Endothelial cell of umbilical vein (primary cell): ENCODE data around the gene NFKBIE. TPM values are rescaled to one million over a fixed set of nuclear protein-coding genes. Genes with fewer than 3 reads are reported as not detected.

Source experiments
- BruUV-seq: library from RNA; stranded (reverse); fragments of 400-500 nt; replicated peaks from 2 replicates; lab custom pipeline; 2021; lab: Mats Ljungman, UMichigan
- CTCF ChIA-PET: fragments of 300-600, 350-600 bp; sonication (Branson Sonifier 250); formaldehyde crosslinking; loops from one replicate; lab custom pipeline; 2021; ENCODE audit warnings: antibody characterized with exemption, inconsistent platforms; lab: Charles Lee
- POLR2A ChIA-PET: fragments of 300-600, 350-600 bp; sonication (Branson Sonifier 250); formaldehyde crosslinking; loops from one replicate; lab custom pipeline; 2021; ENCODE audit warnings: antibody characterized with exemption, inconsistent platforms; lab: Charles Lee
- DNase-seq: peaks from one replicate; pipeline ENCODE4 v3.0.0-alpha.2; 2011; ENCODE audit warnings: low read depth, low spot score
- FAIRE-seq: peaks from 2 replicates; lab custom pipeline; 2011; peaks lifted over from hg19 to GRCh38; lab: Jason Lieb, UNC
- H2AFZ ChIP-seq: 2 replicates; pipeline ENCODE4 v1.6.0; 2012; ENCODE audit warnings: low read depth, low read length, control low read depth, inconsistent platforms
- H3K27ac ChIP-seq: 2 replicates; pipeline ENCODE4 v1.5.1; 2011; ENCODE audit warnings: low read depth, mild to moderate bottlenecking, control low read depth, low read length, moderate library complexity; ENCODE audit not compliant: insufficient read depth
- H3K27me3 ChIP-seq, 2 experiments: 2 replicates each; pipeline versions ENCODE4 v1.6.0 to v1.6.1; 2011; ENCODE audit warnings: low read length in 2 of 2, mixed read lengths in 1 of 2; ENCODE audit not compliant: control insufficient read depth in 2 of 2, insufficient read depth in 2 of 2
- H3K36me3 ChIP-seq, 2 experiments: 2 replicates in 1 of 2; 3 replicates in 1 of 2; pipeline ENCODE4 v1.5.1; 2011; ENCODE audit warnings: low read length in 2 of 2, mild to moderate bottlenecking in 1 of 2, moderate library complexity in 1 of 2; ENCODE audit not compliant: control insufficient read depth in 2 of 2, insufficient read depth in 2 of 2; ENCODE audit errors: extremely low read depth in 1 of 2
- H3K4me1 ChIP-seq: 3 replicates; pipeline ENCODE4 v1.5.1; 2011; ENCODE audit warnings: mild to moderate bottlenecking, low read length; ENCODE audit not compliant: control insufficient read depth, insufficient read depth; ENCODE audit errors: extremely low read depth
- H3K4me2 ChIP-seq: 2 replicates; pipeline ENCODE4 v1.6.1; 2011; ENCODE audit warnings: low read length, control low read depth, mixed read lengths; ENCODE audit not compliant: insufficient read depth
- H3K4me3 ChIP-seq, 3 experiments: fragments of 200-600 bp in 1 of 3; sonication (generic), shearing (Covaris generic) in 1 of 3; replicated peaks in 1 of 3; 2 replicates each; pipeline ENCODE4 v1.5.1; 2011 to 2016; ENCODE audit warnings: control low read depth in 3 of 3, low read length in 3 of 3, mild to moderate bottlenecking in 2 of 3, inconsistent platforms in 1 of 3, low read depth in 1 of 3, moderate library complexity in 1 of 3; ENCODE audit not compliant: insufficient read depth in 1 of 3
- H3K79me2 ChIP-seq: 2 replicates; pipeline ENCODE4 v1.6.0; 2012; ENCODE audit warnings: low read length, inconsistent platforms; ENCODE audit not compliant: control insufficient read depth, insufficient read depth
- H3K9ac ChIP-seq: replicated peaks from 2 replicates; pipeline ENCODE3; 2011; ENCODE audit warnings: low read length, control low read depth; ENCODE audit not compliant: insufficient read depth; ENCODE audit errors: extremely low read depth
- H3K9me1 ChIP-seq: replicated peaks from 3 replicates; pipeline ENCODE4 v1.6.0; 2011; ENCODE audit warnings: mild to moderate bottlenecking, low read length; ENCODE audit not compliant: control insufficient read depth, insufficient read depth; ENCODE audit errors: extremely low read depth
- H3K9me3 ChIP-seq: replicated peaks from 2 replicates; pipeline ENCODE4 v1.5.1; 2012; ENCODE audit warnings: low read length, inconsistent platforms; ENCODE audit not compliant: control insufficient read depth, insufficient read depth
- H4K20me1 ChIP-seq: replicated peaks from 2 replicates; pipeline ENCODE3; 2011; ENCODE audit warnings: mild to moderate bottlenecking, low read length; ENCODE audit not compliant: control insufficient read depth, insufficient read depth; ENCODE audit errors: extremely low read depth
- EZH2 ChIP-seq: IDR thresholded peaks from 2 replicates; pipeline ENCODE4 v1.6.1; 2012; ENCODE audit warnings: borderline replicate concordance, low read depth, mild to moderate bottlenecking, moderate library complexity, low read length, inconsistent platforms; ENCODE audit not compliant: severe bottlenecking
- FOS ChIP-seq: IDR thresholded peaks from 2 replicates; pipeline ENCODE4 v1.6.1; 2011; ENCODE audit warnings: mild to moderate bottlenecking, low read length, moderate library complexity, borderline replicate concordance; ENCODE audit not compliant: insufficient read depth
- GATA2 ChIP-seq: IDR thresholded peaks from 2 replicates; pipeline ENCODE4 v1.7.0; 2011; ENCODE audit warnings: low read depth, mild to moderate bottlenecking, moderate library complexity, mixed read lengths, low read length; ENCODE audit not compliant: insufficient read length, insufficient read depth
- JUN ChIP-seq: IDR thresholded peaks from 2 replicates; pipeline ENCODE4 v1.6.1; 2011; ENCODE audit warnings: borderline replicate concordance, low read depth; ENCODE audit not compliant: insufficient read length, insufficient read depth
- MYC ChIP-seq: IDR thresholded peaks from one replicate; pipeline ENCODE4 v1.6.1; 2011; ENCODE audit warnings: mild to moderate bottlenecking, low read depth, low read length
- POLR2A ChIP-seq: IDR thresholded peaks from 2 replicates; pipeline ENCODE4 v1.6.1; 2012; ENCODE audit warnings: low read depth, mild to moderate bottlenecking, control low read depth, low read length
- POLR2AphosphoS5 ChIP-seq: IDR thresholded peaks from 2 replicates; pipeline ENCODE4 v1.6.1; 2012; ENCODE audit warnings: low read depth, mild to moderate bottlenecking, control low read depth, low read length, moderate library complexity; ENCODE audit not compliant: insufficient read depth
- dilution Hi-C: fragments of 300-500 bp; cut with MboI; formaldehyde crosslinking; loops from one replicate; pipeline ENCODE4 v1.15.0; 2019; ENCODE audit warnings: low sequenced_read_pairs; ENCODE audit not compliant: extremely low pct_ligation_motif_present
- intact Hi-C: fragments of 100-400 bp; cut with micrococcal nuclease; formaldehyde crosslinking; loops from one replicate; pipeline ENCODE4 v1.10.0; 2022
- polyA plus RNA-seq, 4 experiments: library from polyadenylated mRNA; depleted of rRNA in 3 of 4; stranded (reverse) in 3 of 4; unstranded in 1 of 4; fragments of >200 nt; gene quantifications; 2 replicates each; pipeline versions ENCODE4 v1.2.1 to v1.2.3, GENCODE V29; 2011 to 2012; ENCODE audit warnings: missing spikeins in 1 of 4
- total RNA-seq: library from RNA; stranded (reverse); gene quantifications from 2 replicates; pipeline ENCODE4 v1.2.3, GENCODE V29; 2021
- TF ChIP-seq, protein P1 (sequence below): IDR thresholded peaks from 2 replicates; pipeline ENCODE4 v1.6.1; 2011; ENCODE audit not compliant: insufficient read depth, insufficient read length
- TF ChIP-seq, protein P2 (sequence below), 2 donors: IDR thresholded peaks; 1 replicate in 1 of 2; 2 replicates in 1 of 2; pipeline ENCODE4 v1.5.1; 2011; ENCODE audit warnings: low read length in 2 of 2, mild to moderate bottlenecking in 2 of 2, moderate library complexity in 2 of 2, control low read depth in 1 of 2, inconsistent platforms in 1 of 2, low read depth in 1 of 2; ENCODE audit not compliant: insufficient read depth in 1 of 2; ENCODE audit errors: extremely low read depth in 1 of 2

Gene NFKBIE
- total and polyA plus RNA-seq, 2 donors (not counting 3 experiments of a cell fraction or from before 2014, with no cell fraction given): 19.0 to 22.6 TPM

DNA sequence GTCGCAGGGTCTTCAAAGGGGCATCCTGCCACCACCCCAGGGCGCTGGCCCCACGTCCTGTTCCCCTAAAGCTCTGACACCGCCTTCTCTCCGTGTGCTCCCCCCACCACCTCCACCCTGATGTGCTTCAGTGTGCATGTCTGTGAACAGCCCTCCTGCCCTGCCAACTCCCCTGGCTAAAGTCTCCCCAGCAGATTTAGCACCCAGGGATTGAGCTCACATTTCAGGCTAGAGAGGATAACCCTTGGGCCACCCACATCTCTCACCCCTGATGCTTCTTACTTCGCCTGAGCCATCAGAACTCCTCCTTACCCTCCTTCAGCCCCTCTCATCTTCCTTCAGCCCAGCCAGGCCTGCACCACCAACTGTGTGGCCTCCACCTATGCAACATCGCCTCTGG lies 12.4 kb upstream of the NFKBIE start:
- peaks cover 16 to 27% of the 10 kb centered on the region in 2 experiments for H3K27me3 ChIP-seq
- H3K36me3 ChIP-seq: no peaks in the 10 kb centered on the region
- H4K20me1 ChIP-seq: no peaks in the 10 kb centered on the region
- no peak overlapping the region for H3K9ac ChIP-seq
- no peak overlapping the region for H3K27ac ChIP-seq
- dilution Hi-C loops: no loop called here
- intact Hi-C loops: no loop called here
- ChIA-PET POLR2A (no interaction called here), CTCF (interaction anchor here (0.8 to 3.0 kb wide), 5 partner anchors 8 to 60 kb away, joined by 3 to 12 read pairs (median 3); partner anchors contain the start of gene AARS2)
- no peak overlapping the region for H2AFZ ChIP-seq
- DNase-seq (no peak), FAIRE-seq (no peak)
- no peaks in the 10 kb centered on the region for H3K4me1 ChIP-seq
- H3K4me3 ChIP-seq: no peak overlapping the region
- H3K79me2 ChIP-seq: no peaks in the 10 kb centered on the region
- H3K9me1 ChIP-seq: no peaks in the 10 kb centered on the region
- TF ChIP-seq, protein P1, sequence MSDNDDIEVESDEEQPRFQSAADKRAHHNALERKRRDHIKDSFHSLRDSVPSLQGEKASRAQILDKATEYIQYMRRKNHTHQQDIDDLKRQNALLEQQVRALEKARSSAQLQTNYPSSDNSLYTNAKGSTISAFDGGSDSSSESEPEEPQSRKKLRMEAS: no peak
- TF ChIP-seq MYC (no peak), POLR2A (no peak), POLR2AphosphoS5 (no peak), GATA2 (no peak), JUN (no peak), FOS (no peak), EZH2 (no peak)
- TF ChIP-seq, protein P2, sequence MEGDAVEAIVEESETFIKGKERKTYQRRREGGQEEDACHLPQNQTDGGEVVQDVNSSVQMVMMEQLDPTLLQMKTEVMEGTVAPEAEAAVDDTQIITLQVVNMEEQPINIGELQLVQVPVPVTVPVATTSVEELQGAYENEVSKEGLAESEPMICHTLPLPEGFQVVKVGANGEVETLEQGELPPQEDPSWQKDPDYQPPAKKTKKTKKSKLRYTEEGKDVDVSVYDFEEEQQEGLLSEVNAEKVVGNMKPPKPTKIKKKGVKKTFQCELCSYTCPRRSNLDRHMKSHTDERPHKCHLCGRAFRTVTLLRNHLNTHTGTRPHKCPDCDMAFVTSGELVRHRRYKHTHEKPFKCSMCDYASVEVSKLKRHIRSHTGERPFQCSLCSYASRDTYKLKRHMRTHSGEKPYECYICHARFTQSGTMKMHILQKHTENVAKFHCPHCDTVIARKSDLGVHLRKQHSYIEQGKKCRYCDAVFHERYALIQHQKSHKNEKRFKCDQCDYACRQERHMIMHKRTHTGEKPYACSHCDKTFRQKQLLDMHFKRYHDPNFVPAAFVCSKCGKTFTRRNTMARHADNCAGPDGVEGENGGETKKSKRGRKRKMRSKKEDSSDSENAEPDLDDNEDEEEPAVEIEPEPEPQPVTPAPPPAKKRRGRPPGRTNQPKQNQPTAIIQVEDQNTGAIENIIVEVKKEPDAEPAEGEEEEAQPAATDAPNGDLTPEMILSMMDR (IDR thresholded peaks at IDR 0.05; ENCODE audit: extremely low read depth in 1 of 2, insufficient read depth in 1 of 2, low read depth in 1 of 2, low read length in 2 of 2): no peak
- no peaks in the 10 kb centered on the region for H3K9me3 ChIP-seq
- BruUV-seq: no TSS peak
- no peak overlapping the region for H3K4me2 ChIP-seq
